ENCODE measurements around the gene ADAM17. TPM values are rescaled to one million over a fixed set of nuclear protein-coding genes. Genes with fewer than 3 reads are reported as not detected.

Gene ADAM17
- total and polyA plus RNA-seq, 10 of the 15 experiments (the other 5 are each of a cell fraction or from before 2014, with no cell fraction given), result 2.3 to 18.5 (median 13.4) TPM

DNA sequence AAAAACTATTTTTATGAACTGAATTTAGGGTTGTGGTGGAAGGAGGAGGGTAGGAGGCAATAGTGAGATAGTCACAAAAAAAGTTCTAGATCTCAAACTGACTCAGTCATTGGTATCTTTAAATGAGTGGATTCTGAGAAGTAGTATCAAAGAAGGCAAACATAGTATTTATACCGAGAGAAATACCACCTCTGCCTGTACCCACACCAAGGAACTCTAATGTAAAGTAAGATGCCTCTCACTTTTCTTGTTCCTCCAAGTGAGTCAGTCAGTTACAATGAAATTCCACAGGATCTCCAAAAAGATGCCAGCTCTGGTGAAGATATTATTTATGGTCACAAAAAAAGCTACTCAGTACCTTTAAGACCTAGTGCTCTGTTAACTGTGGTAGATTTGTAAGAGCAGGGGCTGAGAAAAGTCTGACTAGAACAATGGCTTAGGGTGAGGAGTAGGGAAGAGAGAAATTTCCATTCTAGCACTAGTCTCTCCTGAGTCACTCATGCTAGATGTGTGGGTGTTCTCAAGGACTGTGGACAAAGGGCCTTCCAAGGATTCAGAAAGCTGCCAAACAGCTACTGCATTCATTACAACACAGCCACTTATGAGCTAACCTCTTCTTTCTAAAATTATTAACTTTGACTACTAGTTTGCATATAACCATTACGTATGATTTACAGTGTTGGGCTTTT lies 38.9 kb upstream of the ADAM17 start:
- peak overlapping the region; percentile 28; the same call in 1 of the 2 replicates for H3K27ac ChIP-seq (ENCODE audit: control insufficient read depth, insufficient read depth)
- FAIRE-seq (no peak), ATAC-seq (peak; percentile 72), DNase-seq (ENCODE audit: low read depth, low spot score) (no peak)
- H3K9me3 ChIP-seq (replicated peaks; ENCODE audit: control insufficient read depth, insufficient read depth, low read length), result peaks cover 5% of the 10 kb centered on the region; the same call in 2 of the 3 replicates
- WGBS (ENCODE audit: insufficient coverage, insufficient replicate concordance, low lambda C conversion rate, missing lambda C conversion rate), result 13% methylated on average over 2 of the region's 2 CpGs
- H3K4me2 ChIP-seq (ENCODE audit: control insufficient read depth, insufficient read depth), result no peak overlapping the region
- H2AFZ ChIP-seq (ENCODE audit: control insufficient read depth, low read depth, low read length), result no peak overlapping the region
- SMC1A ChIA-PET (ENCODE audit: uncharacterized antibody, unreplicated experiment), result interaction anchor here (0.8 to 2.5 kb wide), 14 partner anchors 11 to 120 kb away, joined by 3 to 7 read pairs (median 4); partner anchors contain the start of genes ADAM17 and IAH1
- RAD21 ChIA-PET (ENCODE audit: unreplicated experiment), result interaction anchor here (0.6 to 3.0 kb wide), 3 partner anchors 14 to 39 kb away, joined by 4 to 16 read pairs (median 4); partner anchors contain the start of gene ADAM17
- peaks cover 0 to 9% of the 10 kb centered on the region in 2 experiments; a peak in 3 of 4 replicates for H3K36me3 ChIP-seq (ENCODE audit: control insufficient read depth in 2 of 2, insufficient read depth in 2 of 2, low read length in 1 of 2)
- BruUV-seq (replicated peaks), result no TSS peak
- POLR2A ChIA-PET, result interaction anchor here (0.9 to 1.6 kb wide), 5 partner anchors 12 to 42 kb away, joined by 3 to 5 read pairs (median 3); partner anchors contain the start of gene ADAM17
- peaks cover 43% of the 10 kb centered on the region for H3K79me2 ChIP-seq (ENCODE audit: control insufficient read depth, insufficient read depth, low read length)
- peaks cover 11% of the 10 kb centered on the region; the same call in 1 of the 2 replicates for H3K4me1 ChIP-seq (ENCODE audit: control insufficient read depth, insufficient read depth, low read length)
- H3K9ac ChIP-seq (ENCODE audit: control insufficient read depth, insufficient read depth, low read length), result no peak overlapping the region
- CTCF ChIA-PET, result interaction anchor here (0.8 to 1.3 kb wide), 4 partner anchors 13 to 219 kb away, joined by 3 to 5 read pairs (median 4); no protein-coding TSS in a partner anchor
- in situ Hi-C loops (cut with MboI) (no loop called here), intact Hi-C loops (cut with micrococcal nuclease; ENCODE audit: unreplicated experiment) (no loop called here)
- no peaks in the 10 kb centered on the region for H3K27me3 ChIP-seq (replicated peaks in 1 of 2; ENCODE audit: control insufficient read depth in 2 of 2, insufficient read depth in 2 of 2, low read length in 1 of 2)
- H3K4me3 ChIP-seq, result no peak overlapping the region
- no peaks in the 10 kb centered on the region for H4K20me1 ChIP-seq (ENCODE audit: control insufficient read depth, insufficient read depth)
- TF ChIP-seq NFIC (IDR thresholded peaks at IDR 0.05; ENCODE audit: low read depth, low read length) (0 out of 2 replicates have a peak, but pooled peaks have one; percentile 27), EZH2 (IDR thresholded peaks at IDR 0.05; ENCODE audit: borderline replicate concordance, control insufficient read depth, low read depth, low read length) (no peak)

GRCh38 chr2:9593925-9594324 lies 38.3 kb upstream of the ADAM17 start:
- peaks cover 0 to 9% of the 10 kb centered on the region in 2 experiments for H3K36me3 ChIP-seq (ENCODE audit: control insufficient read depth in 2 of 2, insufficient read depth in 2 of 2, low read length in 1 of 2)
- no peaks in the 10 kb centered on the region for H4K20me1 ChIP-seq (ENCODE audit: control insufficient read depth, insufficient read depth)
- H3K27ac ChIP-seq (ENCODE audit: control insufficient read depth, insufficient read depth), result no peak overlapping the region
- ATAC-seq, result no peak
- intact Hi-C loops (cut with micrococcal nuclease; ENCODE audit: unreplicated experiment) (no loop called here), in situ Hi-C loops (cut with MboI) (no loop called here)
- no peaks in the 10 kb centered on the region for H3K27me3 ChIP-seq (replicated peaks in 1 of 2; ENCODE audit: control insufficient read depth in 2 of 2, insufficient read depth in 2 of 2, low read length in 1 of 2)
- H3K9ac ChIP-seq (ENCODE audit: control insufficient read depth, insufficient read depth, low read length), result no peak overlapping the region
- no peak overlapping the region for H2AFZ ChIP-seq (ENCODE audit: control insufficient read depth, low read depth, low read length)
- H3K4me1 ChIP-seq (ENCODE audit: control insufficient read depth, insufficient read depth, low read length), result peaks cover 11% of the 10 kb centered on the region; the same call in 1 of the 2 replicates
- H3K79me2 ChIP-seq (ENCODE audit: control insufficient read depth, insufficient read depth, low read length), result peaks cover 43% of the 10 kb centered on the region
- RAD21 ChIA-PET (ENCODE audit: unreplicated experiment), result interaction anchor here (3.0 kb wide), 1 partner anchor 14 kb away, joined by 16 read pairs; no protein-coding TSS in a partner anchor
- DNase-seq (ENCODE audit: low read depth, low spot score), result no peak
- H3K4me2 ChIP-seq (ENCODE audit: control insufficient read depth, insufficient read depth), result no peak overlapping the region
- 78% methylated on average over 4 of the region's 4 CpGs for WGBS (ENCODE audit: insufficient coverage, insufficient replicate concordance, low lambda C conversion rate, missing lambda C conversion rate)
- no peak overlapping the region for H3K4me3 ChIP-seq
- no peak for FAIRE-seq
- SMC1A ChIA-PET (ENCODE audit: uncharacterized antibody, unreplicated experiment), result interaction anchor here (1.0 to 1.9 kb wide), 8 partner anchors 8 to 38 kb away, joined by 3 to 5 read pairs (median 4); partner anchors contain the start of gene ADAM17
- H3K9me3 ChIP-seq (replicated peaks; ENCODE audit: control insufficient read depth, insufficient read depth, low read length), result peaks cover 2% of the 10 kb centered on the region; the same call in 2 of the 3 replicates
- CTCF ChIA-PET, result interaction anchor here (1.2 kb wide), 1 partner anchor 13 kb away, joined by 3 read pairs; no protein-coding TSS in a partner anchor
- POLR2A ChIA-PET, result interaction anchor here (1.6 kb wide), 1 partner anchor 14 kb away, joined by 5 read pairs; no protein-coding TSS in a partner anchor
- no TSS peak for BruUV-seq (replicated peaks)
- TF ChIP-seq ZBTB11 (CRISPR knock-in tag; IDR thresholded peaks at IDR 0.05), result no peak
- no peak for TF ChIP-seq TAF1 (IDR thresholded peaks at IDR 0.05; ENCODE audit: borderline replicate concordance, low read depth, low read length)
- TF ChIP-seq GATAD2B (conservative IDR thresholded peaks at IDR 0.05; ENCODE audit: low read depth), result no peak
- TF ChIP-seq CHD4 (IDR thresholded peaks at IDR 0.05), result no peak
- no peak for TF ChIP-seq WRNIP1 (IDR thresholded peaks at IDR 0.05; ENCODE audit: borderline replicate concordance, low read depth, low read length)
- no peak for TF ChIP-seq MXI1 (IDR thresholded peaks at IDR 0.05; ENCODE audit: low read depth, low read length)
- no peak for TF ChIP-seq YBX1 (IDR thresholded peaks at IDR 0.05)
- no peak for TF ChIP-seq PML (IDR thresholded peaks at IDR 0.05; ENCODE audit: low read length)
- no peak for TF ChIP-seq HDGF (IDR thresholded peaks at IDR 0.05)
- TF ChIP-seq SMAD5 (IDR thresholded peaks at IDR 0.05; ENCODE audit: low read depth), result no peak
- TF ChIP-seq, protein P1, sequence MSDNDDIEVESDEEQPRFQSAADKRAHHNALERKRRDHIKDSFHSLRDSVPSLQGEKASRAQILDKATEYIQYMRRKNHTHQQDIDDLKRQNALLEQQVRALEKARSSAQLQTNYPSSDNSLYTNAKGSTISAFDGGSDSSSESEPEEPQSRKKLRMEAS (IDR thresholded peaks at IDR 0.05; ENCODE audit: low read depth, low read length), result no peak

All from GM12878 (cell line).